Suprapubic skin (tissue), 3 donors: ENCODE data around the gene LARGE1.

Experiments
- CTCF ChIP-seq, 2 donors: fragments of 200-600 bp in 1 of 2; fragments of 450-650 bp in 1 of 2; sonication (generic) in 1 of 2; IDR thresholded peaks; one replicate each; pipeline ENCODE4 v1.5.1; 2016 to 2019; ENCODE audit warnings: antibody characterized with exemption in 2 of 2, mild to moderate bottlenecking in 1 of 2, moderate library complexity in 1 of 2
- EP300 ChIP-seq: sonication (generic); formaldehyde crosslinking; IDR thresholded peaks from one replicate; pipeline ENCODE4 v1.6.1; 2017; ENCODE audit warnings: antibody characterized with exemption

- TF ChIP-seq EP300 (no peak), CTCF (IDR thresholded peaks at IDR 0.05) (no peak)
Measured at GRCh38 chr22:33940741-33941140, 20.5 kb upstream of the LARGE1 start.
